HepG2 (cell line): Measurements from ENCODE around the gene GNAS-AS1. TPM values are rescaled to one million over a fixed set of nuclear protein-coding genes. Genes with fewer than 3 reads are reported as not detected.

ENCODE experiments used
- ATAC-seq: fragments of 200-7000 bp; cut with Tn5 transposase; 3 replicates; pipeline ENCODE4 v1.9.1; 2020; ENCODE audit warnings: mild to moderate bottlenecking, moderate library complexity
- BruUV-seq: library from RNA; stranded (reverse); fragments of 400-500 nt; replicated peaks from 2 replicates; lab custom pipeline; 2021; lab: Mats Ljungman, UMichigan
- CTCF ChIA-PET: fragments of 300-600 bp; formaldehyde crosslinking; extraction: SDS; loops from one replicate; lab custom pipeline; 2021; ENCODE audit warnings: low total read pairs, inconsistent platforms, low intra/inter-chr PET ratio; lab: Yijun Ruan, JAX
- POLR2A ChIA-PET: fragments of 350-600 bp; sonication (Branson Sonifier 250); formaldehyde crosslinking; loops from one replicate; lab custom pipeline; 2020; ENCODE audit warnings: antibody characterized with exemption, inconsistent platforms; lab: Yijun Ruan, JAX
- DNase-seq: peaks from one replicate; pipeline ENCODE4 v3.0.0-alpha.2; 2015; ENCODE audit warnings: low spot score
- FAIRE-seq: peaks from 3 replicates; lab custom pipeline; 2011; peaks lifted over from hg19 to GRCh38; lab: Jason Lieb, UNC
- H2AFZ ChIP-seq: one replicate; pipeline ENCODE4 v1.6.1; 2011; ENCODE audit warnings: low read length, inconsistent platforms
- H3K27ac ChIP-seq: fragments of 300-600 bp; 3 replicates; pipeline ENCODE4 v1.8.0; 2011; ENCODE audit warnings: mixed run types, mild to moderate bottlenecking, mixed read lengths, low read length, inconsistent platforms; ENCODE audit not compliant: insufficient read depth; ENCODE audit errors: extremely low read length
- H3K27me3 ChIP-seq, 2 experiments: fragments of 200-600 bp in 1 of 2; 2 replicates in 1 of 2; 3 replicates in 1 of 2; pipeline versions ENCODE4 v1.6.0 to v1.8.0; 2011; ENCODE audit warnings: low read length in 2 of 2, mild to moderate bottlenecking in 2 of 2, moderate library complexity in 2 of 2, inconsistent platforms in 1 of 2; ENCODE audit not compliant: insufficient read depth in 2 of 2, control insufficient read depth in 1 of 2
- H3K36me3 ChIP-seq, 2 experiments: fragments of 200-600 bp in 1 of 2; replicated peaks in 1 of 2; 2 replicates in 1 of 2; 3 replicates in 1 of 2; pipeline versions ENCODE4 v1.5.1 to v1.8.0; 2011; ENCODE audit warnings: low read length in 2 of 2, inconsistent platforms in 1 of 2; ENCODE audit not compliant: insufficient read depth in 2 of 2, control insufficient read depth in 1 of 2
- H3K4me1 ChIP-seq: 2 replicates; pipeline ENCODE4 v1.5.1; 2012; ENCODE audit warnings: low read length, inconsistent platforms; ENCODE audit not compliant: insufficient read depth
- H3K4me2 ChIP-seq: 2 replicates; pipeline ENCODE4 v1.6.0; 2011; ENCODE audit warnings: low read depth, low read length, inconsistent platforms
- H3K4me3 ChIP-seq, 3 experiments: fragments of 200-600 bp in 1 of 3; sonication (generic), shearing (Covaris generic) in 1 of 3; replicated peaks in 1 of 3; 2 replicates each; pipeline ENCODE4 v1.5.1; 2011 to 2016; ENCODE audit warnings: low read length in 3 of 3, inconsistent platforms in 2 of 3, low read depth in 2 of 3, mild to moderate bottlenecking in 2 of 3, control low read depth in 1 of 3, mixed read lengths in 1 of 3; ENCODE audit not compliant: insufficient read depth in 1 of 3
- H3K79me2 ChIP-seq: one replicate; pipeline ENCODE4 v1.6.1; 2011; ENCODE audit warnings: low read length, inconsistent platforms; ENCODE audit not compliant: insufficient read depth
- H3K9ac ChIP-seq: 2 replicates; pipeline ENCODE4 v1.6.0; 2011; ENCODE audit warnings: mild to moderate bottlenecking, low read depth, low read length, inconsistent platforms; ENCODE audit not compliant: insufficient read depth
- H3K9me3 ChIP-seq: 2 replicates; pipeline ENCODE4 v1.5.1; 2012; ENCODE audit warnings: mild to moderate bottlenecking, low read length
- H4K20me1 ChIP-seq: 2 replicates; pipeline ENCODE4 v1.6.0; 2011; ENCODE audit warnings: inconsistent platforms, mild to moderate bottlenecking, low read length, moderate library complexity; ENCODE audit not compliant: insufficient read depth
- HNRNPUL1 ChIP-seq: fragments of 200-400 bp; formaldehyde crosslinking; IDR thresholded peaks from 2 replicates; pipeline ENCODE4 v1.6.1; 2017; ENCODE audit warnings: low read depth, mild to moderate bottlenecking, low read length, moderate library complexity
- ISX ChIP-seq: sonication (generic); formaldehyde crosslinking; conservative IDR thresholded peaks from 2 replicates; pipeline ENCODE4 v1.5.0; 2020; ENCODE audit warnings: missing genetic modification reagents
- MED1 ChIP-seq: sonication (generic); formaldehyde crosslinking; IDR thresholded peaks from 2 replicates; pipeline ENCODE4 v1.4.0; 2020; ENCODE audit warnings: missing genetic modification reagents
- NBN ChIP-seq: fragments of 450-650 bp; conservative IDR thresholded peaks from 2 replicates; pipeline ENCODE4 v1.6.1; 2017
- NFYB ChIP-seq: sonication (generic); formaldehyde crosslinking; IDR thresholded peaks from 2 replicates; pipeline ENCODE4 v1.4.0; 2020; ENCODE audit warnings: missing genetic modification reagents
- ZNF788 ChIP-seq: sonication (generic); formaldehyde crosslinking; IDR thresholded peaks from 2 replicates; pipeline ENCODE4 v1.5.0; 2020; ENCODE audit warnings: mild to moderate bottlenecking, missing genetic modification reagents, borderline replicate concordance
- WGBS: methylation state at CpG from one replicate; pipeline ENCODE4 v1.1.6; 2017; ENCODE audit warnings: low lambda C conversion rate; 5-methylcytosine and 5-hydroxymethylcytosine counted together
- in situ Hi-C: cut with HindIII; loops from 2 replicates; pipeline ENCODE4 v1.10.0; 2017; ENCODE audit warnings: low pct_unique_long_range_greater_than_20kb; ENCODE audit not compliant: extremely low pct_ligation_motif_present
- intact Hi-C: fragments of 100-400 bp; cut with micrococcal nuclease; formaldehyde crosslinking; loops from one replicate; pipeline ENCODE4 v1.10.0; 2022; ENCODE audit not compliant: unreplicated experiment
- polyA plus RNA-seq, 8 experiments: library from polyadenylated mRNA; depleted of rRNA in 3 of 8; stranded (reverse) in 7 of 8; unstranded in 1 of 8; fragments of >200 nt; fragmentation: Illumina TruSeq in 4 of 8; extraction: Trizol in 4 of 8; gene quantifications; 2 replicates each; pipeline versions ENCODE4 v1.2.1 to v1.2.3, GENCODE V29; 2011 to 2016; ENCODE audit warnings: low read depth in 4 of 8, missing spikeins in 1 of 8, mixed read lengths in 1 of 8; ENCODE audit not compliant: insufficient read depth in 1 of 8
- total RNA-seq, 5 experiments: library from RNA; depleted of rRNA; stranded (reverse); fragments of >200 nt; fragmentation: Illumina TruSeq; extraction: Trizol; gene quantifications; 2 replicates each; pipeline ENCODE4 v1.2.3, GENCODE V29; 2016; ENCODE audit warnings: low read depth in 1 of 5
- TF ChIP-seq, protein P1 (sequence below): fragments of 450-650 bp; IDR thresholded peaks from 2 replicates; pipeline ENCODE4 v1.6.1; 2016
- TF ChIP-seq, protein P2 (sequence below): sonication (generic); formaldehyde crosslinking; IDR thresholded peaks from 2 replicates; pipeline ENCODE4 v1.4.0; 2020; ENCODE audit warnings: missing genetic modification reagents
- TF ChIP-seq, protein P3 (sequence below): sonication (generic); formaldehyde crosslinking; IDR thresholded peaks from 2 replicates; pipeline ENCODE4 v1.5.1; 2020; ENCODE audit warnings: mild to moderate bottlenecking, missing genetic modification reagents, moderate library complexity

The GNAS-AS1 gene
- total and polyA plus RNA-seq, 2 of the 13 experiments (the other 11 are each of a cell fraction or from before 2014, with no cell fraction given), result not detected

DNA sequence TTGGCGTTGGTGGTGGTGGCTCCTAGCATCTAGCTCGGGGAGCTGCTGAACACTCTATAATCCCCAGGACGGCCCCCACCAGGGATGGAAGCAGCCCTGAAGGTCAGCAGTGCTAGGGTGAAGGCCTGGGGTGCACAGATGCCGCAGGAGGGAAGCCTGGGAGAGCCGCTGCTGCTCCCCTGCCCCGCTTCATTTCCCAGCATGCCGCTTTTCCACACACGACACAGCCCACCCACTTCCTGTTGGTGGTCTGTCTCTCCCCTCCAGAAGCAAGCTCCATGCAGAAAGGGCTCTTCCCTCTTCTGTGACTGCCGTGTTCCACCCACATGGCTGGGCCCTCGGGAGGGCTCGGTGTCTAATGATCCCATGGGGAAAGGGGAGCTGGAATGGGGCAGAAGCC is 35.3 kb downstream of the GNAS-AS1 start (continued):
- TF ChIP-seq NBN, result no peak
- no peak for TF ChIP-seq NFYB (CRISPR knock-in tag)
- TF ChIP-seq HNRNPUL1, result no peak

- intact Hi-C loops, result no loop called here
- Histone ChIP-seq H2AFZ (no peak overlapping the region), H3K27ac (no peak overlapping the region), H3K27me3 (peaks cover 17 to 81% of the 10 kb centered on the region in 2 experiments; a peak in 4 of 5 replicates), H3K4me1 (no peaks in the 10 kb centered on the region), H3K4me3 (no peak overlapping the region), H3K9ac (no peak overlapping the region), H3K9me3 (no peaks in the 10 kb centered on the region), H3K4me2 (no peak overlapping the region), H4K20me1 (no peaks in the 10 kb centered on the region)
- ATAC-seq, result no peak
- WGBS, result 46% methylated on average over 8 of the region's 8 CpGs
- POLR2A ChIA-PET, result no interaction called here
- TF ChIP-seq ZNF788 (CRISPR knock-in tag), result no peak
- TF ChIP-seq, protein P1, sequence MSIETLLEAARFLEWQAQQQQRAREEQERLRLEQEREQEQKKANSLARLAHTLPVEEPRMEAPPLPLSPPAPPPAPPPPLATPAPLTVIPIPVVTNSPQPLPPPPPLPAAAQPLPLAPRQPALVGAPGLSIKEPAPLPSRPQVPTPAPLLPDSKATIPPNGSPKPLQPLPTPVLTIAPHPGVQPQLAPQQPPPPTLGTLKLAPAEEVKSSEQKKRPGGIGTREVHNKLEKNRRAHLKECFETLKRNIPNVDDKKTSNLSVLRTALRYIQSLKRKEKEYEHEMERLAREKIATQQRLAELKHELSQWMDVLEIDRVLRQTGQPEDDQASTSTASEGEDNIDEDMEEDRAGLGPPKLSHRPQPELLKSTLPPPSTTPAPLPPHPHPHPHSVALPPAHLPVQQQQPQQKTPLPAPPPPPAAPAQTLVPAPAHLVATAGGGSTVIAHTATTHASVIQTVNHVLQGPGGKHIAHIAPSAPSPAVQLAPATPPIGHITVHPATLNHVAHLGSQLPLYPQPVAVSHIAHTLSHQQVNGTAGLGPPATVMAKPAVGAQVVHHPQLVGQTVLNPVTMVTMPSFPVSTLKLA, result peak; percentile 99
- TF ChIP-seq, all 625 proteins: peak for 1
- no peaks in the 10 kb centered on the region for H3K36me3 ChIP-seq
- CTCF ChIA-PET, result no interaction called here
- no peak for FAIRE-seq
- H3K79me2 ChIP-seq, result no peaks in the 10 kb centered on the region
- no TSS peak for BruUV-seq
- no peak for DNase-seq
- in situ Hi-C loops, result no loop called here
Measured at GRCh38 chr20:58813369-58813768, 37.3 kb downstream of the GNAS-AS1 start.

DNA sequence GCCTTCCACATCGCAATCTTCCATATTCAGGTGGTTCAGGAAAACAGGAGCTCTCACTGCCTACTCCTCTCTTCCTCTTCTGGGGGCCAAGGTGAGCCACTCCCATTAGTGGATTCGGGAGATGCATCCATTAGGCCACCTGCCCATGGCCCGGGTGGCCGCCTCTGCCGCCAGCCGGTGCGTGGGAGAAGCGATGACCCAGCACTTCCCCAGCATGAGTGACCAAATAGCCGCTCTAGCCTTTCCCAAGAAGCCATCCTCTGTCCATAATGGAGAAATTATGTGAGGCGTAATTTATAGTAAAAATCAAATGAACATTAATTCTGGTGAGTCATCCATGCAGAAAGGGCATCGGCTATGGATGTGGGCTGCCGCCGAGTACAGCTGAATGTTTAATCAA is 39.4 kb downstream of the GNAS-AS1 start:
- no peak overlapping the region for H3K4me3 ChIP-seq
- DNase-seq (no peak), FAIRE-seq (no peak), ATAC-seq (no peak)
- no peaks in the 10 kb centered on the region for H3K36me3 ChIP-seq
- peaks cover 13 to 82% of the 10 kb centered on the region in 2 experiments; a peak in 4 of 5 replicates for H3K27me3 ChIP-seq
- in situ Hi-C loops, result no loop called here
- no TSS peak for BruUV-seq
- H4K20me1 ChIP-seq, result no peaks in the 10 kb centered on the region
- H3K4me1 ChIP-seq, result no peaks in the 10 kb centered on the region
- H3K27ac ChIP-seq, result no peak overlapping the region
- ChIA-PET POLR2A (no interaction called here), CTCF (interaction anchor here (0.7 kb wide), 1 partner anchor 1664 kb away, joined by 3 read pairs; no protein-coding TSS in a partner anchor)
- WGBS, result 53% methylated on average over 13 of the region's 13 CpGs
- no peaks in the 10 kb centered on the region for H3K9me3 ChIP-seq
- intact Hi-C loops, result no loop called here
- H3K79me2 ChIP-seq, result no peaks in the 10 kb centered on the region
- no peak overlapping the region for H3K4me2 ChIP-seq
- H2AFZ ChIP-seq, result no peak overlapping the region
- no peak overlapping the region for H3K9ac ChIP-seq
- TF ChIP-seq MED1 (CRISPR knock-in tag) (no peak), ISX (CRISPR knock-in tag) (no peak)
- TF ChIP-seq, protein P2, sequence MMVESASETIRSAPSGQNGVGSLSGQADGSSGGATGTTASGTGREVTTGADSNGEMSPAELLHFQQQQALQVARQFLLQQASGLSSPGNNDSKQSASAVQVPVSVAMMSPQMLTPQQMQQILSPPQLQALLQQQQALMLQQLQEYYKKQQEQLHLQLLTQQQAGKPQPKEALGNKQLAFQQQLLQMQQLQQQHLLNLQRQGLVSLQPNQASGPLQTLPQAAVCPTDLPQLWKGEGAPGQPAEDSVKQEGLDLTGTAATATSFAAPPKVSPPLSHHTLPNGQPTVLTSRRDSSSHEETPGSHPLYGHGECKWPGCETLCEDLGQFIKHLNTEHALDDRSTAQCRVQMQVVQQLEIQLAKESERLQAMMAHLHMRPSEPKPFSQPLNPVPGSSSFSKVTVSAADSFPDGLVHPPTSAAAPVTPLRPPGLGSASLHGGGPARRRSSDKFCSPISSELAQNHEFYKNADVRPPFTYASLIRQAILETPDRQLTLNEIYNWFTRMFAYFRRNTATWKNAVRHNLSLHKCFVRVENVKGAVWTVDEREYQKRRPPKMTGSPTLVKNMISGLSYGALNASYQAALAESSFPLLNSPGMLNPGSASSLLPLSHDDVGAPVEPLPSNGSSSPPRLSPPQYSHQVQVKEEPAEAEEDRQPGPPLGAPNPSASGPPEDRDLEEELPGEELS (CRISPR knock-in tag), result no peak
- TF ChIP-seq, protein P3, sequence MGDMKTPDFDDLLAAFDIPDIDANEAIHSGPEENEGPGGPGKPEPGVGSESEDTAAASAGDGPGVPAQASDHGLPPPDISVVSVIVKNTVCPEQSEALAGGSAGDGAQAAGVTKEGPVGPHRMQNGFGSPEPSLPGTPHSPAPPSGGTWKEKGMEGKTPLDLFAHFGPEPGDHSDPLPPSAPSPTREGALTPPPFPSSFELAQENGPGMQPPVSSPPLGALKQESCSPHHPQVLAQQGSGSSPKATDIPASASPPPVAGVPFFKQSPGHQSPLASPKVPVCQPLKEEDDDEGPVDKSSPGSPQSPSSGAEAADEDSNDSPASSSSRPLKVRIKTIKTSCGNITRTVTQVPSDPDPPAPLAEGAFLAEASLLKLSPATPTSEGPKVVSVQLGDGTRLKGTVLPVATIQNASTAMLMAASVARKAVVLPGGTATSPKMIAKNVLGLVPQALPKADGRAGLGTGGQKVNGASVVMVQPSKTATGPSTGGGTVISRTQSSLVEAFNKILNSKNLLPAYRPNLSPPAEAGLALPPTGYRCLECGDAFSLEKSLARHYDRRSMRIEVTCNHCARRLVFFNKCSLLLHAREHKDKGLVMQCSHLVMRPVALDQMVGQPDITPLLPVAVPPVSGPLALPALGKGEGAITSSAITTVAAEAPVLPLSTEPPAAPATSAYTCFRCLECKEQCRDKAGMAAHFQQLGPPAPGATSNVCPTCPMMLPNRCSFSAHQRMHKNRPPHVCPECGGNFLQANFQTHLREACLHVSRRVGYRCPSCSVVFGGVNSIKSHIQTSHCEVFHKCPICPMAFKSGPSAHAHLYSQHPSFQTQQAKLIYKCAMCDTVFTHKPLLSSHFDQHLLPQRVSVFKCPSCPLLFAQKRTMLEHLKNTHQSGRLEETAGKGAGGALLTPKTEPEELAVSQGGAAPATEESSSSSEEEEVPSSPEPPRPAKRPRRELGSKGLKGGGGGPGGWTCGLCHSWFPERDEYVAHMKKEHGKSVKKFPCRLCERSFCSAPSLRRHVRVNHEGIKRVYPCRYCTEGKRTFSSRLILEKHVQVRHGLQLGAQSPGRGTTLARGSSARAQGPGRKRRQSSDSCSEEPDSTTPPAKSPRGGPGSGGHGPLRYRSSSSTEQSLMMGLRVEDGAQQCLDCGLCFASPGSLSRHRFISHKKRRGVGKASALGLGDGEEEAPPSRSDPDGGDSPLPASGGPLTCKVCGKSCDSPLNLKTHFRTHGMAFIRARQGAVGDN, result no peak
